ENCODE measurements around the gene PAX3. TPM values are rescaled to one million over a fixed set of nuclear protein-coding genes. Genes with fewer than 3 reads are reported as not detected.

The PAX3 gene
- total and polyA plus RNA-seq, 4 donors: not detected

DNA sequence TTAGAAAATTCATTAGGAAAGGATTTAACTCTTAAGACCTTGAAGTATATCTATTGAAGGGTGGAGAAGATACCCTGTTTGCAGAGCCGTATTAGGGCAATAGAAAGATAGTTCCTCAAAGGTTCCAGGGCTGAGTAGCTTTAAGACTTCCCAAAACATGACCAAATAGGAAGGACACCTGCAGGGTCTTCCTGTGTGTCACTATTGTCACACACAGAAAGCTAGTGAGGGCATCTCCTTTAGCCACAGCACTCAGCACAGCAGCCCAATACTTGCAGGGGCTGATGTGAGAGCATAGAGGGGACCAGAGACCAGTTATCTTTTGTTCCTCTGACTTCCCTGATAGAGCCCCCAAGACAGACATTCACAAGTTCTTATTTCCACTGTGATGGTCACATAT is 93.7 kb downstream of the PAX3 start:
- H3K9ac ChIP-seq (ENCODE audit: low read depth in 1 of 2, low read length in 2 of 2): no peak overlapping the region
- H3K27me3 ChIP-seq (ENCODE audit: control insufficient read depth in 4 of 4, insufficient read depth in 4 of 4, low read length in 3 of 4): peaks cover 0 to 2% (median 0%) of the 10 kb centered on the region in 4 donors
- H3K4me3 ChIP-seq (ENCODE audit: low read depth in 1 of 3, low read length in 3 of 3): no peak overlapping the region
- no peak for DNase-seq (ENCODE audit: low spot score)
- TF ChIP-seq, protein P1, sequence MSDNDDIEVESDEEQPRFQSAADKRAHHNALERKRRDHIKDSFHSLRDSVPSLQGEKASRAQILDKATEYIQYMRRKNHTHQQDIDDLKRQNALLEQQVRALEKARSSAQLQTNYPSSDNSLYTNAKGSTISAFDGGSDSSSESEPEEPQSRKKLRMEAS (IDR thresholded peaks at IDR 0.05): no peak
- TF ChIP-seq YY1 (IDR thresholded peaks at IDR 0.05) (no peak), REST (IDR thresholded peaks at IDR 0.05) (no peak), EGR1 (IDR thresholded peaks at IDR 0.05; ENCODE audit: low read depth in 2 of 2) (no peak), SP1 (IDR thresholded peaks at IDR 0.05) (no peak), HNF4A (conservative IDR thresholded peaks at IDR 0.05) (no peak), GABPA (IDR thresholded peaks at IDR 0.05 in 1 of 2, conservative IDR thresholded peaks at IDR 0.05 in 1 of 2) (no peak), NR2F2 (IDR thresholded peaks at IDR 0.05) (no peak), FOXA2 (IDR thresholded peaks at IDR 0.05) (no peak), FOXA1 (IDR thresholded peaks at IDR 0.05) (no peak), RAD21 (IDR thresholded peaks at IDR 0.05) (no peak), JUND (IDR thresholded peaks at IDR 0.05) (no peak), RXRA (IDR thresholded peaks at IDR 0.05) (no peak), HNF4G (IDR thresholded peaks at IDR 0.05) (no peak), ATF3 (IDR thresholded peaks at IDR 0.05) (no peak)
- TF ChIP-seq, protein P2, sequence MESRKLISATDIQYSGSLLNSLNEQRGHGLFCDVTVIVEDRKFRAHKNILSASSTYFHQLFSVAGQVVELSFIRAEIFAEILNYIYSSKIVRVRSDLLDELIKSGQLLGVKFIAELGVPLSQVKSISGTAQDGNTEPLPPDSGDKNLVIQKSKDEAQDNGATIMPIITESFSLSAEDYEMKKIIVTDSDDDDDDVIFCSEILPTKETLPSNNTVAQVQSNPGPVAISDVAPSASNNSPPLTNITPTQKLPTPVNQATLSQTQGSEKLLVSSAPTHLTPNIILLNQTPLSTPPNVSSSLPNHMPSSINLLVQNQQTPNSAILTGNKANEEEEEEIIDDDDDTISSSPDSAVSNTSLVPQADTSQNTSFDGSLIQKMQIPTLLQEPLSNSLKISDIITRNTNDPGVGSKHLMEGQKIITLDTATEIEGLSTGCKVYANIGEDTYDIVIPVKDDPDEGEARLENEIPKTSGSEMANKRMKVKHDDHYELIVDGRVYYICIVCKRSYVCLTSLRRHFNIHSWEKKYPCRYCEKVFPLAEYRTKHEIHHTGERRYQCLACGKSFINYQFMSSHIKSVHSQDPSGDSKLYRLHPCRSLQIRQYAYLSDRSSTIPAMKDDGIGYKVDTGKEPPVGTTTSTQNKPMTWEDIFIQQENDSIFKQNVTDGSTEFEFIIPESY (IDR thresholded peaks at IDR 0.05): no peak
- H3K9me3 ChIP-seq (ENCODE audit: control insufficient read depth in 4 of 4, low read length in 3 of 4): no peaks in the 10 kb centered on the region
- H3K27ac ChIP-seq (ENCODE audit: low read depth in 1 of 2, low read length in 2 of 2): no peak overlapping the region
- H3K36me3 ChIP-seq (ENCODE audit: control insufficient read depth in 4 of 4, insufficient read depth in 3 of 4, low read depth in 1 of 4, low read length in 3 of 4): no peaks in the 10 kb centered on the region
- no peaks in the 10 kb centered on the region for H3K4me1 ChIP-seq (ENCODE audit: control insufficient read depth in 4 of 4, insufficient read depth in 4 of 4, low read length in 3 of 4)
- 52% methylated on average over 1 of the region's 1 CpG for WGBS

DNA sequence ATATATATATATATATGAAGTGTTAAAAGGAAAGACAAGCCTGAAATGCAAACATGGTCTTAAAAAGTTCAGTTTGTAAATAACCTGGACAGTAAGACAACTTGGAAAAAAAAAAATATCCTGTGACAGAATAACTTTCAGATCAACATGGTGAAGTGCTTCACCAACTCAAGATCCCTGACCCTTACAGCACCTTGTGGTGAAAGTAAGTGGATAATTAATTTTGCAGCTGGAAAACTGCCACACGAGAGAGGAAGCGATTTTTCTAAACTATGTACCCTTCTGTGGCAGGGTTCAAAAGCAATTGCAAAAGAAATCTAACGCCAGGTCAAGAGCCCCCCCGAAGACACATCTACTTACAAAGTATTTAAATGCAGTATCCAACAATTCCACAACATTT is 95.8 kb downstream of the PAX3 start:
- Histone ChIP-seq H3K4me1 (ENCODE audit: control insufficient read depth in 4 of 4, insufficient read depth in 4 of 4, low read length in 3 of 4) (peaks cover 0 to 2% (median 0%) of the 10 kb centered on the region in 4 donors), H3K9me3 (ENCODE audit: control insufficient read depth in 4 of 4, low read length in 3 of 4) (no peaks in the 10 kb centered on the region), H3K4me3 (ENCODE audit: low read depth in 1 of 3, low read length in 3 of 3) (no peak overlapping the region), H3K36me3 (ENCODE audit: control insufficient read depth in 4 of 4, insufficient read depth in 3 of 4, low read depth in 1 of 4, low read length in 3 of 4) (no peaks in the 10 kb centered on the region), H3K27me3 (ENCODE audit: control insufficient read depth in 4 of 4, insufficient read depth in 4 of 4, low read length in 3 of 4) (peaks cover 0 to 2% (median 0%) of the 10 kb centered on the region in 4 donors), H3K9ac (ENCODE audit: low read depth in 1 of 2, low read length in 2 of 2) (no peak overlapping the region), H3K27ac (ENCODE audit: low read depth in 1 of 2, low read length in 2 of 2) (no peak overlapping the region)
- TF ChIP-seq YY1 (IDR thresholded peaks at IDR 0.05) (no peak), RXRA (IDR thresholded peaks at IDR 0.05) (no peak)
- 53% methylated on average over 4 of the region's 4 CpGs for WGBS
- no peak for DNase-seq (ENCODE audit: low spot score)
